D721Med (cell line): ENCODE measurements around the gene WWC1.

ENCODE experiments used
- DNase-seq: peaks from one replicate; pipeline ENCODE4 v3.0.0; 2011; ENCODE audit warnings: low spot score; ENCODE audit not compliant: insufficient read length
- FAIRE-seq: peaks from 2 replicates; lab custom pipeline; 2011; peaks lifted over from hg19 to GRCh38; lab: Jason Lieb, UNC
- CTCF ChIP-seq: IDR thresholded peaks from 2 replicates; pipeline ENCODE4 v1.5.1; 2012; ENCODE audit warnings: mild to moderate bottlenecking, control low read depth; ENCODE audit not compliant: insufficient read depth; ENCODE audit errors: missing control alignments

Gene WWC1

DNA sequence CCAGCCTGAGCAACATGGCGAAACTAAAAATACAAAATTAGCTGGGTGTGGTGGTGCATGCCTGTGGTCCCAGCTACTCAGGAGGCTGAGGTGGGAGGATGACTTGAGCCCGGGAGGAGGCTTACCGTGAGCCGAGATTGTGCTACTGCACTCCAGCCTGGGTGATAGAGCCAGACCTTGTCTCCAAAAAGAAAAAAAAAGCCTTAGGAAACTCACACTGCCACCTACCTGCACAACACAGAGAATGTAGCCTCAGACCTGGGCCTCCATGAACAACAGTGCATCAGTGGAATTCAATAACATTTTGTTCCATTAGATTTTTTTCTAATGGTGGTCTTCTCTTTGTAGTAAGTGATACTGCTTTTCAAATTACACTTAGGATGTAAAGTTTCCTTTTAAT lies 131.0 kb downstream of the WWC1 start:
- DNase-seq, result no peak

DNA sequence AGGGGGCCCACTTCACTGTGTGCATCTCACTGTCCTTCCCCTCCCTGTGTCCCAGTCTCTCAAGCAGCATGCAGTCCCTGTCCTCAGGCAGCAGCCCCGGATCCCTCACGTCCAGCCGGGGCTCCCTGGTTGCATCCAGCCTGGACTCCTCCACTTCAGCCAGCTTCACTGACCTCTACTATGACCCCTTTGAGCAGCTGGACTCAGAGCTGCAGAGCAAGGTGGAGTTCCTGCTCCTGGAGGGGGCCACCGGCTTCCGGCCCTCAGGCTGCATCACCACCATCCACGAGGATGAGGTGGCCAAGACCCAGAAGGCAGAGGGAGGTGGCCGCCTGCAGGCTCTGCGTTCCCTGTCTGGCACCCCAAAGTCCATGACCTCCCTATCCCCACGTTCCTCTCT lies 132.0 kb downstream of the WWC1 start:
- DNase-seq, result no peak
- no peak for TF ChIP-seq CTCF
- FAIRE-seq, result no peak

More for the DNA sequence above, 131.0 kb downstream of the WWC1 start:
- FAIRE-seq, result no peak
- no peak for TF ChIP-seq CTCF

- DNase-seq (no peak), FAIRE-seq (no peak)
- no peak for TF ChIP-seq CTCF
Measured at GRCh38 chr5:168423971-168424370, 132.5 kb downstream of the WWC1 start.

GRCh38 chr5:168424594-168425323 lies 133.3 kb downstream of the WWC1 start:
- no peak for FAIRE-seq
- TF ChIP-seq CTCF, result no peak
- DNase-seq, result no peak

DNA sequence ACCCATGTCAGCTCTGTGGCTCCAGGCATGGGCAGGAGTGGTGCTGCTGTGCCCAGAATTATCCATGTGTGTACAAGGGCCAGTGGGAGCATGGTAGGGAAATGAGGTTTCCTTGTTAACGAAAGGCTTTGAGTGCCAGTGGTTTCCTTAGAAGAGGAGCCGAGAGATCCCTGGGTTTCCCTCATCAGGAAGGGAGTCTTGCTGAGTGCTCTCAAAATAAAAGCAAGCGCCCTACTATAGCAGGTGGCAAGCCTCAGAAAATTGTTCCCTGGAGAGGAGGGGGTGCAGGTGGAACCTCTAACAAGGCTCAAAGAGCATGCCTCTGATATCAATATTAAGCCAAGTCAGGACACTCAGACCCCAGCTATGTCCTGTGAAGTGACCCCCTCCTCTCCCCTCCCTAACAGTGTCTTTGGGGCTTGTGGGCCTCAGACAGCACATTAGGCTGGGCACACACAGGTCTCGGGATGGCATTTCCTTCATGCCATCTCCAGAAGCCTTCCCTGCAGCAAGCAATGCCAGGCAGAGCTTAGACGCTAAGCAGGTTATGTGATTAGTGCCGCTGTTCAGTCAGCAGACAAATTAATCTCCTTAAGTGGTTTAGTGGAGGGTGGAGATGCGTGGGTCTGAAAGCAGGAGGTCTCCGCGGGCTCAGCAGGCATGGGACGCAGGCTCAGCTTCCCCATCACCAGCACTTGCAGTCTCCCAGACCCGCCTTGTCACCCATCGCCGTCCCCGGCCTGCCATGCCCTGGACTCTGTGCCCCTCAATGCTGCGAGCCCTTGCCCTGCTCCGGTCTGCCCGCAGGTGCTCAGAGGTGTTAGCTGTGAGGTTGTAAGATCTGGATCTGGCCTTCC lies 134.8 kb downstream of the WWC1 start:
- TF ChIP-seq CTCF, result no peak
- peak; percentile 88 for FAIRE-seq
- DNase-seq, result peak; percentile 84

GRCh38 chr5:168426864-168427172 lies 135.4 kb downstream of the WWC1 start:
- DNase-seq, result no peak
- no peak for TF ChIP-seq CTCF
- no peak for FAIRE-seq

DNA sequence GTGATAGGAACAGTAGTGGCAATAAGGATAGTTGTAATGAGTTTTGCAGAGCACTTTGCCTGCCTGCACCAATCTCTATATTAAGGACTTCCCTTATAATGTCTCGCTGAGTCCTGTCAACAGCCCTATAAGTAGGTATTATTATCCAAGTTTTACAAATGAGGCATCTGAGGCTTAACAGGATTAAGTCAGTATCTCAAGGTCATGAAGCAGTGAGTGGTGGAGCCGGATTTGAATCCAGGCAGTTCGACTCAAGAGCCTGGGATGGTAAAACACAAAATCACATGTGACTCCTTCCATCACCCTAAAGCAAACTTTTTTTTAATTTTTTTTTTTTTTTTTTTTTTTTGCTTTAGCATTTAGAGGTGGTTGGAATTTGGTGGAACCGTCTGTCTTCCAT lies 135.8 kb downstream of the WWC1 start:
- FAIRE-seq, result peak; percentile 85
- TF ChIP-seq CTCF, result no peak

More for the DNA sequence above, 135.8 kb downstream of the WWC1 start:
- DNase-seq, result peak; percentile 60
